Calu3 (cell line): ENCODE measurements around the gene NOLC1. TPM values are rescaled to one million over a fixed set of nuclear protein-coding genes. Genes with fewer than 3 reads are reported as not detected.

ENCODE experiments used
- BruUV-seq: library from RNA; stranded (reverse); fragments of 400-500 nt; replicated peaks from 2 replicates; lab custom pipeline; 2021; lab: Mats Ljungman, UMichigan
- CTCF ChIA-PET: fragments of 300-600 bp; sonication (Branson Sonifier 250); formaldehyde crosslinking; loops from one replicate; lab custom pipeline; 2022; ENCODE audit warnings: antibody characterized with exemption; lab: Charles Lee
- DNase-seq: peaks from one replicate; pipeline ENCODE4 v3.0.0; 2022
- H3K27ac Mint-ChIP-seq: one replicate; pipeline ENCODE4 v1.8.0; 2022; ENCODE audit warnings: mixed read lengths; ENCODE audit not compliant: unreplicated experiment
- H3K27me3 Mint-ChIP-seq: one replicate; pipeline ENCODE4 v1.8.0; 2022; ENCODE audit warnings: mixed read lengths; ENCODE audit not compliant: unreplicated experiment
- H3K36me3 Mint-ChIP-seq: one replicate; pipeline ENCODE4 v1.8.0; 2022; ENCODE audit warnings: mild to moderate bottlenecking, moderate library complexity, mixed read lengths; ENCODE audit not compliant: insufficient read depth, unreplicated experiment
- H3K4me1 Mint-ChIP-seq: one replicate; pipeline ENCODE4 v1.8.0; 2022; ENCODE audit warnings: mild to moderate bottlenecking, low read depth, mixed read lengths; ENCODE audit not compliant: unreplicated experiment
- H3K4me3 Mint-ChIP-seq: one replicate; pipeline ENCODE4 v1.8.0; 2022; ENCODE audit warnings: mild to moderate bottlenecking, low read depth, moderate library complexity, mixed read lengths; ENCODE audit not compliant: unreplicated experiment
- H3K9me3 Mint-ChIP-seq: one replicate; pipeline ENCODE4 v1.8.0; 2022; ENCODE audit warnings: low read depth, mixed read lengths; ENCODE audit not compliant: unreplicated experiment
- intact Hi-C: fragments of 100-400 bp; cut with micrococcal nuclease; formaldehyde crosslinking; loops from one replicate; pipeline ENCODE4 v1.10.0; 2022; ENCODE audit not compliant: unreplicated experiment
- total RNA-seq: library from RNA; stranded (reverse); gene quantifications from 2 replicates; pipeline ENCODE4 v1.2.3, GENCODE V29; 2022
- TF ChIP-seq, protein P1 (sequence below): fragments of 200-600 bp; IDR thresholded peaks from one replicate; pipeline ENCODE4 v1.8.0; 2022; ENCODE audit warnings: antibody characterized with exemption; ENCODE audit not compliant: unreplicated experiment

NOLC1 gene
- total RNA-seq, 1 experiment from 2014 or later, result 78.4 TPM

DNA sequence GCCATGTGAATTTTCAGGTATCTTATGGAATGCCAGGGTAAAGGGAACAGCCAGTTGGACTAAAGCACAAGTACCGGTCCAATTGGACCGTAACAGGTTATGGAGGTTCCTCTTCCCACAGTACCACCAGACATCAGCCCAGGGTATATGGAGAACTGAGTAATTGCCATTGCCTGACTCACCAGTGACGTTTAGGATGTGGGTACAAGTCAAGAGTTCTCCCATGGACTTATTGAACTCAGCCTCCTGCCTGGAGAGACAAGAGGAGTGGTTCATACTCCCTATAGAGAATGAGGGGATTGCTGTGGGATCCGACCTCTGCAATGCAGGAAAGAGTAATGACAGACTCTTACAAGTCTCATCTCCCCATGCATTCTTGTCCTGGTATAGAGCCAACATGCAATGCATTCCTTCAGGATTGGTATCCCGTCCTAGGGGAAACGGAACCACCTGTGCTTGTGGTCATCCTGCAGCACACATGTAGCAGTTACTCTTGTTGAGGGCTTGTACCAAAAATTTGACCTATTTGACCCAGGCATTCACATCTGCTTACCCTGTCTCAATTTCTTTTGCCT, 43.2 kb downstream of the NOLC1 start:
- H3K4me1 Mint-ChIP-seq, result no peaks in the 10 kb centered on the region
- TF ChIP-seq, protein P1, sequence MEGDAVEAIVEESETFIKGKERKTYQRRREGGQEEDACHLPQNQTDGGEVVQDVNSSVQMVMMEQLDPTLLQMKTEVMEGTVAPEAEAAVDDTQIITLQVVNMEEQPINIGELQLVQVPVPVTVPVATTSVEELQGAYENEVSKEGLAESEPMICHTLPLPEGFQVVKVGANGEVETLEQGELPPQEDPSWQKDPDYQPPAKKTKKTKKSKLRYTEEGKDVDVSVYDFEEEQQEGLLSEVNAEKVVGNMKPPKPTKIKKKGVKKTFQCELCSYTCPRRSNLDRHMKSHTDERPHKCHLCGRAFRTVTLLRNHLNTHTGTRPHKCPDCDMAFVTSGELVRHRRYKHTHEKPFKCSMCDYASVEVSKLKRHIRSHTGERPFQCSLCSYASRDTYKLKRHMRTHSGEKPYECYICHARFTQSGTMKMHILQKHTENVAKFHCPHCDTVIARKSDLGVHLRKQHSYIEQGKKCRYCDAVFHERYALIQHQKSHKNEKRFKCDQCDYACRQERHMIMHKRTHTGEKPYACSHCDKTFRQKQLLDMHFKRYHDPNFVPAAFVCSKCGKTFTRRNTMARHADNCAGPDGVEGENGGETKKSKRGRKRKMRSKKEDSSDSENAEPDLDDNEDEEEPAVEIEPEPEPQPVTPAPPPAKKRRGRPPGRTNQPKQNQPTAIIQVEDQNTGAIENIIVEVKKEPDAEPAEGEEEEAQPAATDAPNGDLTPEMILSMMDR, result no peak
- DNase-seq, result no peak

DNA sequence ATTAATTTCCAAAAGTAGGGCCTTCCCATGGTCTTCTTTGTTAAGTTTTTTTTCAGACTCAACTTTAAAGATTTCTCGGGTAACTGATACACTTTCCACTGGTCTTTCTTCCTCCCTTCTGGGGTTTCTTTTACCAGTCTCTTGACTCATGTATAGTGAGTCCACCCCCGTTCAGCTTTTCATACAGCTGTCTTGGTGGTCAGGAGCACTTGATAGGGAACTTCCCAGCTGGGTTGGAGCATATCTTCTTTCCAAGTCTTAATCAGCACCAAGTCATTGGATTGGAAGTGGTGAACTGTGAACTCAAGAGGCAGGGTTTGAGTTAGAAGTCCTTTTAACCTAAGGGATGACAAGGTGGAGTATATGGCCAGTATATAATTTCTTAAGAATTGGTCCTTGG, 44.7 kb downstream of the NOLC1 start:
- TF ChIP-seq, protein P1, result no peak
- CTCF ChIA-PET, result no interaction called here
- Mint-ChIP-seq H3K27me3 (peaks cover 16% of the 10 kb centered on the region), H3K4me3 (no peak overlapping the region), H3K9me3 (peaks cover 2% of the 10 kb centered on the region), H3K36me3 (peaks cover 5% of the 10 kb centered on the region), H3K27ac (no peak overlapping the region), H3K4me1 (no peaks in the 10 kb centered on the region)
- intact Hi-C loops, result no loop called here
- BruUV-seq, result no TSS peak
- no peak for DNase-seq

More for the DNA sequence above, 43.2 kb downstream of the NOLC1 start:
- intact Hi-C loops, result no loop called here
- peaks cover 2% of the 10 kb centered on the region for H3K9me3 Mint-ChIP-seq
- BruUV-seq, result no TSS peak
- no peak overlapping the region for H3K27ac Mint-ChIP-seq
- no peak overlapping the region for H3K4me3 Mint-ChIP-seq
- peaks cover 13% of the 10 kb centered on the region for H3K27me3 Mint-ChIP-seq
- CTCF ChIA-PET, result no interaction called here
- peaks cover 5% of the 10 kb centered on the region for H3K36me3 Mint-ChIP-seq

DNA sequence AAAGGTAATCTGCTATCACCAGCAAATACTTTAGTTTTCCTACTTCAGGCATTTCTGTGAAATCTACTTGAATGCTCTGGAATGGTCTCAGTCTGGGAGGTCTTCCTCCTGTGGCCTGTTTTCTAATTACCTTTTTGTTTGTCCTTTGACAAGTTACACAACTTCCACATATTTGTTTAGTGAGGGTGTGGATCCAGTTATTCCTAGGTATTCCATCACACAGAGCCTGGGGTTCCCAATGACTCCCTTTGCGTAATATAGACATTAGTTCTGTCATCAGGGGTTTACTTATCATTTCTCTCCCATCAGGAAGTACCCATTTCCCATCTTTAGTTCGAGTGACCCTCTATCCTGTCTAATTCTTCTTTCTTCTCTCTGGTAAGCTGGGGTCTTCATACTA, 45.8 kb downstream of the NOLC1 start:
- Mint-ChIP-seq H3K4me3 (no peak overlapping the region), H3K27me3 (peaks cover 27% of the 10 kb centered on the region), H3K9me3 (peaks cover 7% of the 10 kb centered on the region), H3K36me3 (peaks cover 5% of the 10 kb centered on the region), H3K4me1 (no peaks in the 10 kb centered on the region), H3K27ac (no peak overlapping the region)
- TF ChIP-seq, protein P1, result no peak
- intact Hi-C loops, result no loop called here
- no TSS peak for BruUV-seq
- DNase-seq, result no peak
- CTCF ChIA-PET, result no interaction called here

DNA sequence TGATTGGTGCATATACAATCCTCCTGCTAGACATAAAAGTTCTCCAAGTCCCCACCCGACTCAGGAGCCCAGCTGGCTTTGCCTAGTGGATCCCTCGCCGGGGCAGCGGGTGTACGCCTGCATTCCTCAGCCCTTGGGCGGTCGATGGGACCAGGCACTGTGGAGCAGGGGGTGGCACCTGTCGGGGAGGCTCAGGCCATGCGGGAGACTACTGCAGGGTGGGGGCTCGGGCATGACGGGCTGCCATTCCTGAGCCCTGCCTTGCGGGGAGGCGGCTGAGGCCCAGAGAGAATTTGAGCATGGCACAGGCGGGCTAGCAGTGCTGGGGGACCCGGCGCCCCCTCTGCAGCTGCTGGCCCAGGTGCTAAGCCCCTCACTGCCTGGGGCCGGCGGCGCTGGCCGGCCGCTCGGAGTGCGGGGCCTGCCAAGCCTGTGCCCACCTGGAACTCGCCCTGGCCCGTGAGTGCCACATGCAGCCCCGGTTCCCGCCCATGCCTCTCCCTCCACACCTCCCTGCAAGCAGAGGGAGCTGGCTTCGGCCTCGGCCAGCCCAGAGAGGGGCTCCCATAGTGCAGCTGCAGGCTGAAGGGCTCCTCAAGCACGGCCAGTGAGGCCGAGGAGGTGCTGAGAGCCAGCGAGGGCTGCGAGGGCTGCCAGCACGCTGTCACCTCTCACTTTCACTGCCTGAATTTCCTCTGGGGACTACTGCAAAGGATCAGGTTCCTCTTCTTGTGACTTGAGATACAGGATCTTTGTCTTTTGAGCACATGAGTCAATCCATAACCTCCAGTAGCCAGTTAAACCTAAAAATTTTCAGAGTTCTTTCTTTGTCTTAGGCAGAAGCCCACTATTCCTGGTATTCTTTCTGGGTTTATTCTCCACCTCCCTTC, 48.8 kb downstream of the NOLC1 start:
- Mint-ChIP-seq H3K4me1 (no peaks in the 10 kb centered on the region), H3K27me3 (peaks cover 28% of the 10 kb centered on the region), H3K36me3 (peaks cover 5% of the 10 kb centered on the region), H3K4me3 (no peak overlapping the region), H3K27ac (no peak overlapping the region), H3K9me3 (peaks cover 9% of the 10 kb centered on the region)
- intact Hi-C loops, result no loop called here
- no TSS peak for BruUV-seq
- CTCF ChIA-PET, result no interaction called here
- TF ChIP-seq, protein P1, result no peak
- no peak for DNase-seq
